Neural progenitor cell (in vitro differentiated cells): ENCODE measurements around the gene ARID5B.

Source experiments
- CTCF ChIP-seq: fragments of 200-600 bp; sonication (generic); IDR thresholded peaks from 2 replicates; pipeline ENCODE4 v1.5.1; 2017; ENCODE audit warnings: antibody characterized with exemption, mild to moderate bottlenecking
- EZH2 ChIP-seq: fragments of 200-600 bp; sonication (generic); IDR thresholded peaks from 2 replicates; pipeline ENCODE4 v1.6.1; 2017; ENCODE audit warnings: antibody characterized with exemption, mild to moderate bottlenecking, moderate library complexity
- EZH2phosphoT487 ChIP-seq: fragments of 200-600 bp; sonication (generic); IDR thresholded peaks from 2 replicates; pipeline ENCODE4 v1.6.1; 2017; ENCODE audit warnings: antibody characterized with exemption

GRCh38 chr10:61967298-61967697 lies 65.8 kb downstream of the ARID5B start:
- TF ChIP-seq CTCF (no peak), EZH2 (no peak), EZH2phosphoT487 (no peak)
